Osteocyte (in vitro differentiated cells): ENCODE measurements around the gene SKAP1. TPM values are rescaled to one million over a fixed set of nuclear protein-coding genes. Genes with fewer than 3 reads are reported as not detected.
"Not testable (repeated sequence)": the region's sequence is repeated elsewhere in the genome, so short reads cannot be mapped to it uniquely, and the experiment has no call there.

Source experiments
- DNase-seq: peaks from one replicate; pipeline ENCODE4 v3.0.0; 2021; ENCODE audit warnings: mixed read lengths; ENCODE audit not compliant: unreplicated experiment; ENCODE audit errors: extremely low spot score
- H3K27ac Mint-ChIP-seq: one replicate; pipeline ENCODE4 v1.8.0; 2021; ENCODE audit warnings: mild to moderate bottlenecking, mixed read lengths; ENCODE audit not compliant: unreplicated experiment
- H3K27me3 Mint-ChIP-seq: one replicate; pipeline ENCODE4 v1.8.0; 2021; ENCODE audit warnings: mixed read lengths; ENCODE audit not compliant: unreplicated experiment
- H3K36me3 Mint-ChIP-seq: one replicate; pipeline ENCODE4 v1.8.0; 2021; ENCODE audit warnings: mixed read lengths; ENCODE audit not compliant: unreplicated experiment
- H3K4me1 Mint-ChIP-seq: one replicate; pipeline ENCODE4 v1.8.0; 2021; ENCODE audit warnings: mixed read lengths; ENCODE audit not compliant: unreplicated experiment
- H3K4me3 Mint-ChIP-seq: one replicate; pipeline ENCODE4 v1.8.0; 2021; ENCODE audit warnings: mild to moderate bottlenecking, moderate library complexity, mixed read lengths; ENCODE audit not compliant: unreplicated experiment
- H3K9me3 Mint-ChIP-seq: one replicate; pipeline ENCODE4 v1.8.0; 2021; ENCODE audit warnings: mixed read lengths; ENCODE audit not compliant: unreplicated experiment
- total RNA-seq: library from RNA; stranded (reverse); gene quantifications from 2 replicates; pipeline ENCODE4 v1.2.1, GENCODE V29; 2021
- TF ChIP-seq, protein P1 (sequence below): fragments of 200-600 bp; sonication (generic); IDR thresholded peaks from 2 replicates; pipeline ENCODE4 v1.5.0; 2021; ENCODE audit warnings: antibody characterized with exemption, mild to moderate bottlenecking, moderate library complexity

The SKAP1 gene
- total RNA-seq, 1 donor from 2014 or later, result not detected

DNA sequence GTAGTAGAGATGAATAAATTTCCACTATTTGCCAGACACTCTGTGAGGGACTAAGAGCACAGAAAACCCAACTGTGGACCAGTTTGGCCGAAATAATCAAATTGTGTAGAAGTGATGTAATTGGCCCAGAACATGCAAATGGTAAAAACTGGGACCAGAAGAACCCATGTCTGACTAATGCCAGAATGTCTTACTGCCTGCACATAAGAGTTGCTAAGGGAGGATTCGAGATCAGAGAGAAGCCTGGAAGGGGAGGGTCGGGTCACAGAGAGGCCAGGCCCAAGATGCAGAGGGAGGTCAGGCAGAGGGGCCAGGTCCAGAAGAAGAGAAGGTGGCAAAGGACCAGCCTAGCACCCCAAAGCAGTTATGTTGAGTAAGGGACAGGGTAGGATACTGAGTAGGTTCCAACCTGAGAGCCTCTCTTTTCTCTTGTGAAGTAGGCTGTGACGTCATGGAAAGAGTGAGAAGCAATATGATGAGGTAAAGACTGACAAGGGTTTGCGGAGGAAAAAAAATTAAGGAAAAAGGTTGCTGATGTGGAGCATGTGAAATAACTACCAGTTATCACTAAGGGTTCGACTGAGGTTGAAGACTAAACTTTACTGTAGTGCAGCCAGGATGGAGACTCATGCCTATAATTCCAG, 53.2 kb downstream of the SKAP1 start:
- DNase-seq, result no peak
- Mint-ChIP-seq H3K36me3 (no peaks in the 10 kb centered on the region), H3K27ac (no peak overlapping the region), H3K4me1 (no peaks in the 10 kb centered on the region), H3K4me3 (no peak overlapping the region), H3K27me3 (peaks cover 14% of the 10 kb centered on the region), H3K9me3 (no peaks in the 10 kb centered on the region)
- TF ChIP-seq, protein P1, sequence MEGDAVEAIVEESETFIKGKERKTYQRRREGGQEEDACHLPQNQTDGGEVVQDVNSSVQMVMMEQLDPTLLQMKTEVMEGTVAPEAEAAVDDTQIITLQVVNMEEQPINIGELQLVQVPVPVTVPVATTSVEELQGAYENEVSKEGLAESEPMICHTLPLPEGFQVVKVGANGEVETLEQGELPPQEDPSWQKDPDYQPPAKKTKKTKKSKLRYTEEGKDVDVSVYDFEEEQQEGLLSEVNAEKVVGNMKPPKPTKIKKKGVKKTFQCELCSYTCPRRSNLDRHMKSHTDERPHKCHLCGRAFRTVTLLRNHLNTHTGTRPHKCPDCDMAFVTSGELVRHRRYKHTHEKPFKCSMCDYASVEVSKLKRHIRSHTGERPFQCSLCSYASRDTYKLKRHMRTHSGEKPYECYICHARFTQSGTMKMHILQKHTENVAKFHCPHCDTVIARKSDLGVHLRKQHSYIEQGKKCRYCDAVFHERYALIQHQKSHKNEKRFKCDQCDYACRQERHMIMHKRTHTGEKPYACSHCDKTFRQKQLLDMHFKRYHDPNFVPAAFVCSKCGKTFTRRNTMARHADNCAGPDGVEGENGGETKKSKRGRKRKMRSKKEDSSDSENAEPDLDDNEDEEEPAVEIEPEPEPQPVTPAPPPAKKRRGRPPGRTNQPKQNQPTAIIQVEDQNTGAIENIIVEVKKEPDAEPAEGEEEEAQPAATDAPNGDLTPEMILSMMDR, result no peak

DNA sequence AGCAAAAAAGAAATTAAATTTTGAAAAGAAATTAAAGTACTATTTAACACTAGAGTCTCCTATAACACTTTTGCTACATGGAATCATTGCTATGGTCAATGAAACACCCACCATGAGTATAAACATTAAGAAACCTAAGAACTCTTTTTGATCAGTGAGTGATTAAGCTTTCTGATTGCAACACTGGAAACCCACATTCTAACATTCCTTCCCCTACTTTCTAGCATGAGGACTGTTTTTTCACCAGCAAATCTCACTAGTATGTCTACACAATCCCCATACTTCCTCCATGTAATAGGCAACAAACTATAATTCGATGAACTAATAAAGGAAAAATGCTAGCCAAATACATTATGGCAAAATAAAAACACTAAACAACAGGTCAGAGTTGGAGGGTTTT, 54.7 kb downstream of the SKAP1 start:
- Mint-ChIP-seq H3K4me3 (no peak overlapping the region), H3K4me1 (no peaks in the 10 kb centered on the region), H3K27ac (no peak overlapping the region), H3K36me3 (no peaks in the 10 kb centered on the region), H3K27me3 (peaks cover 17% of the 10 kb centered on the region), H3K9me3 (no peaks in the 10 kb centered on the region)
- TF ChIP-seq, protein P1, result no peak
- DNase-seq, result no peak

DNA sequence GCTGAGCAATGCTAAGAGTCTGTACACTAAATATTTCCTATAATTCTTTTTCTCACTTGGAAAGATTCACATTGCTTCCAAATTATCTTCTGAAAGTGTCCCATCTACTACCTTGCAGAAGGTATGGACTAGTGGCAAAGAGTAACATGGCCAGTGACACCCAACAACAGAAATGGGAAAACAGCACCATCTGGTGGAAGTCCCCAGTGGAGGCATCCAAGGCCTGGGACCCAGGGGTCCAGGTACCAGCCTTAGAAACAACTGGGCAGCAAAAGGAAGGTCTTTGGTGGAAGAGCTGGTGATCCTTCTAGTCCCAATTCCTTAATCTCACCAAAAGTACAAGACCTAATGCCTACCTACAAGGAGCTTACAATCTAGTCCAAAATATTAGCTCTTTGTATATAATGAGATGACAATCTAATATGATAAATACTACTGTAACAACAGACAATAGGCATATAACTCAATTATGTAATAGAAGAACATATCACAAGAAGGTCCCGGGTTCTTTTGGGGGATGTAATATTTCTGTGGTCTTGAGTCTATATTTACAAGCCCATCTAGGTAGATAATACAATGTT, 55.3 kb downstream of the SKAP1 start:
- H3K4me3 Mint-ChIP-seq, result no peak overlapping the region
- no peaks in the 10 kb centered on the region for H3K9me3 Mint-ChIP-seq
- no peaks in the 10 kb centered on the region for H3K4me1 Mint-ChIP-seq
- no peak overlapping the region for H3K27ac Mint-ChIP-seq
- TF ChIP-seq, protein P1, result peak; percentile 35
- peaks cover 22% of the 10 kb centered on the region for H3K27me3 Mint-ChIP-seq
- H3K36me3 Mint-ChIP-seq, result no peaks in the 10 kb centered on the region
- DNase-seq, result no peak

DNA sequence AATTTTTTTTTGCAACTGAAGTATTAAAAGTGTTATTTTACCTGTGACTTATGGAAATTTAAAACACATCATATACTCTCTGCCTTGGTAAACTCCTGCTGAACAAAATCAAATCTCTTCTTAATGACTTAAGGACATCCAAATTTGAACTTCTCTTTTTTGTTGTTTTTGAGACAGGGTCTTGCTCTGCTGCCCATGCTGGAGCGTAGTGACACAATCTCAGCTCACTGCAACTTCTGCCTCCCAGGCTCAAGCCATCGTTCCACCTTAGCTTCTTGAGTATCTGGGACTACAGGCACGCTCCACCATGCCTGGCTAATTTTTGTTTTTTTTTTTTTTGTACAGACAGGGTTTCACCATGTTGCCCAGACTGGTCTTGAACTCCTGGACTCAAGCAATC, 56.1 kb downstream of the SKAP1 start:
- H3K9me3 Mint-ChIP-seq, result no peaks in the 10 kb centered on the region
- no peaks in the 10 kb centered on the region for H3K4me1 Mint-ChIP-seq
- peaks cover 25% of the 10 kb centered on the region for H3K27me3 Mint-ChIP-seq
- no peak for DNase-seq
- no peaks in the 10 kb centered on the region for H3K36me3 Mint-ChIP-seq
- TF ChIP-seq, protein P1, result no peak
- H3K4me3 Mint-ChIP-seq, result no peak overlapping the region
- no peak overlapping the region for H3K27ac Mint-ChIP-seq

- Mint-ChIP-seq H3K4me1 (no peaks in the 10 kb centered on the region), H3K4me3 (no peak overlapping the region), H3K27ac (no peak overlapping the region), H3K27me3 (peaks cover 26% of the 10 kb centered on the region), H3K9me3 (no peaks in the 10 kb centered on the region), H3K36me3 (no peaks in the 10 kb centered on the region)
- TF ChIP-seq, protein P1, result no peak
- DNase-seq, result no peak
These were observed 56.7 kb downstream of the SKAP1 start for GRCh38 chr17:48373130-48373830.

DNA sequence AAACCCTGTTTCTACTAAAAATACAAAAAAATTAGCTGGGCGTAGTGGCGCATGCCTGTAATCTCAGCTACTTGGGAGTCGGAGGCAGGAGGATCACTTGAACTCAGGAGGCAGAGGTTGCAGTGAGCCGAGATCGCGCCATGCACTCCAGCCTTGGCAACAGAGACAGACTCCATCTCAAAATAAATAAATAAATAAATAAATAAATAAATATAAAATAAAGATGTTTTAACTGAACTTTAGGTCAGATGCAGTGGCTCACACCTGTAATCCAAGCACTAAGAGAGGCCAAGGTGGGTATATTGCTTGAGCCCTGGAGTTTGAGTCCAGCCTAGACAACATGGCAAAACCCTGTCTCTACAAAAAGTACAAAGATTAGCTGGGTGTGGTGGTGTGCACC, 61.0 kb downstream of the SKAP1 start:
- H3K4me1 Mint-ChIP-seq, H3K27ac Mint-ChIP-seq, H3K9me3 Mint-ChIP-seq, H3K4me3 Mint-ChIP-seq, DNase-seq, H3K36me3 Mint-ChIP-seq: not testable (repeated sequence)
- H3K27me3 Mint-ChIP-seq, result peaks cover 40% of the 10 kb centered on the region
